Measurements from ENCODE around the gene SGMS1.

Gene SGMS1

GRCh38 chr10:50416181-50416824 lies 207.5 kb downstream of the SGMS1 start:
- FAIRE-seq (no peak), DNase-seq (ENCODE audit: insufficient read length) (no peak)
- TF ChIP-seq POLR2AphosphoS5 (IDR thresholded peaks at IDR 0.05; ENCODE audit: low read depth, low read length) (no peak), POLR2A (IDR thresholded peaks at IDR 0.05; ENCODE audit: low read depth, low read length) (no peak), TAF1 (IDR thresholded peaks at IDR 0.05; ENCODE audit: borderline replicate concordance, low read depth, low read length) (no peak)

- DNase-seq (ENCODE audit: insufficient read length) (no peak), FAIRE-seq (no peak)
- TF ChIP-seq POLR2A (IDR thresholded peaks at IDR 0.05; ENCODE audit: low read depth, low read length) (no peak), TAF1 (IDR thresholded peaks at IDR 0.05; ENCODE audit: borderline replicate concordance, low read depth, low read length) (no peak), POLR2AphosphoS5 (IDR thresholded peaks at IDR 0.05; ENCODE audit: low read depth, low read length) (no peak)
These were observed 208.5 kb downstream of the SGMS1 start for GRCh38 chr10:50415292-50415691.

GRCh38 chr10:50410066-50410811 lies 213.5 kb downstream of the SGMS1 start:
- no peak for DNase-seq (ENCODE audit: insufficient read length)
- TF ChIP-seq POLR2AphosphoS5 (IDR thresholded peaks at IDR 0.05; ENCODE audit: low read depth, low read length) (no peak), TAF1 (IDR thresholded peaks at IDR 0.05; ENCODE audit: borderline replicate concordance, low read depth, low read length) (no peak), POLR2A (IDR thresholded peaks at IDR 0.05; ENCODE audit: low read depth, low read length) (no peak)
- no peak for FAIRE-seq

- DNase-seq (ENCODE audit: insufficient read length) = no peak
- no peak for FAIRE-seq
- no peak for TF ChIP-seq TAF1 (IDR thresholded peaks at IDR 0.05; ENCODE audit: borderline replicate concordance, low read depth, low read length)
- TF ChIP-seq POLR2A (IDR thresholded peaks at IDR 0.05; ENCODE audit: low read depth, low read length) = no peak
- no peak for TF ChIP-seq POLR2AphosphoS5 (IDR thresholded peaks at IDR 0.05; ENCODE audit: low read depth, low read length)
These were observed 216.5 kb downstream of the SGMS1 start for GRCh38 chr10:50407076-50407801.

GRCh38 chr10:50406457-50407070 lies 217.2 kb downstream of the SGMS1 start:
- TF ChIP-seq TAF1 (IDR thresholded peaks at IDR 0.05; ENCODE audit: borderline replicate concordance, low read depth, low read length) (no peak), POLR2AphosphoS5 (IDR thresholded peaks at IDR 0.05; ENCODE audit: low read depth, low read length) (no peak), POLR2A (IDR thresholded peaks at IDR 0.05; ENCODE audit: low read depth, low read length) (no peak)
- no peak for DNase-seq (ENCODE audit: insufficient read length)
- no peak for FAIRE-seq

- DNase-seq (ENCODE audit: insufficient read length) (no peak), FAIRE-seq (peak; percentile 30)
- TF ChIP-seq POLR2AphosphoS5 (IDR thresholded peaks at IDR 0.05; ENCODE audit: low read depth, low read length) = no peak
These were observed 218.0 kb downstream of the SGMS1 start for GRCh38 chr10:50405723-50406122.

- no peak for FAIRE-seq
- no peak for DNase-seq (ENCODE audit: insufficient read length)
- TF ChIP-seq POLR2AphosphoS5 (IDR thresholded peaks at IDR 0.05; ENCODE audit: low read depth, low read length) = no peak
- TF ChIP-seq TAF1 (IDR thresholded peaks at IDR 0.05; ENCODE audit: borderline replicate concordance, low read depth, low read length) = no peak
- TF ChIP-seq POLR2A (IDR thresholded peaks at IDR 0.05; ENCODE audit: low read depth, low read length) = no peak
These were observed 219.6 kb downstream of the SGMS1 start for GRCh38 chr10:50404021-50404773.

GRCh38 chr10:50403074-50403473 lies 220.7 kb downstream of the SGMS1 start:
- FAIRE-seq (no peak), DNase-seq (ENCODE audit: insufficient read length) (no peak)
- TF ChIP-seq TAF1 (IDR thresholded peaks at IDR 0.05; ENCODE audit: borderline replicate concordance, low read depth, low read length) (no peak), POLR2A (IDR thresholded peaks at IDR 0.05; ENCODE audit: low read depth, low read length) (no peak), POLR2AphosphoS5 (IDR thresholded peaks at IDR 0.05; ENCODE audit: low read depth, low read length) (no peak)

- TF ChIP-seq TAF1 (IDR thresholded peaks at IDR 0.05; ENCODE audit: borderline replicate concordance, low read depth, low read length) = no peak
- no peak for TF ChIP-seq POLR2A (IDR thresholded peaks at IDR 0.05; ENCODE audit: low read depth, low read length)
- no peak for TF ChIP-seq POLR2AphosphoS5 (IDR thresholded peaks at IDR 0.05; ENCODE audit: low read depth, low read length)
- no peak for FAIRE-seq
These were observed 221.3 kb downstream of the SGMS1 start for GRCh38 chr10:50402466-50402865.

GRCh38 chr10:50400694-50401093 lies 223.1 kb downstream of the SGMS1 start:
- FAIRE-seq = peak; percentile 57
- TF ChIP-seq TAF1 (IDR thresholded peaks at IDR 0.05; ENCODE audit: borderline replicate concordance, low read depth, low read length) (no peak), POLR2AphosphoS5 (IDR thresholded peaks at IDR 0.05; ENCODE audit: low read depth, low read length) (no peak), POLR2A (IDR thresholded peaks at IDR 0.05; ENCODE audit: low read depth, low read length) (no peak)

More at GRCh38 chr10:50402466-50402865, 221.3 kb downstream of the SGMS1 start:
- no peak for DNase-seq (ENCODE audit: insufficient read length)

GRCh38 chr10:50398823-50399222 lies 224.9 kb downstream of the SGMS1 start:
- FAIRE-seq (no peak), DNase-seq (ENCODE audit: insufficient read length) (no peak)
- TF ChIP-seq POLR2AphosphoS5 (IDR thresholded peaks at IDR 0.05; ENCODE audit: low read depth, low read length) = no peak
- TF ChIP-seq TAF1 (IDR thresholded peaks at IDR 0.05; ENCODE audit: borderline replicate concordance, low read depth, low read length) = no peak
- no peak for TF ChIP-seq POLR2A (IDR thresholded peaks at IDR 0.05; ENCODE audit: low read depth, low read length)

More at GRCh38 chr10:50400694-50401093, 223.1 kb downstream of the SGMS1 start:
- no peak for DNase-seq (ENCODE audit: insufficient read length)
